ENCODE data around the gene ZSCAN23. TPM values are rescaled to one million over a fixed set of nuclear protein-coding genes. Genes with fewer than 3 reads are reported as not detected.

Gene ZSCAN23
- total and polyA plus RNA-seq, 9 of the 15 experiments (the other 6 are each of a cell fraction or from before 2014, with no cell fraction given) = 0.05 to 0.29 (median 0.21) TPM; not detected in 1

- peak in 1 of 3 experiments; percentile 56; a peak in 1 of 6 replicates for TF ChIP-seq ZBTB11 (CRISPR knock-in tag; IDR thresholded peaks at IDR 0.05)
- no peak for TF ChIP-seq SETDB1 (IDR thresholded peaks at IDR 0.05; ENCODE audit: low read length)
- TF ChIP-seq ZNF431 (CRISPR knock-in tag; IDR thresholded peaks at IDR 0.05) = peak; percentile 74; the same call in 1 of the 2 replicates
- peak; percentile 52; the same call in 1 of the 2 replicates for TF ChIP-seq ESRRA (IDR thresholded peaks at IDR 0.05; ENCODE audit: borderline replicate concordance, low read depth)
- no peak for TF ChIP-seq ZNF507 (tag; conservative IDR thresholded peaks at IDR 0.05)
- TF ChIP-seq OTX1 (CRISPR knock-in tag; IDR thresholded peaks at IDR 0.05) = no peak
- TF ChIP-seq JUN (IDR thresholded peaks at IDR 0.05; ENCODE audit: borderline replicate concordance, low read depth, low read length) = peak; percentile 13; the same call in 1 of the 2 replicates
- TF ChIP-seq JUN (CRISPR knock-in tag; IDR thresholded peaks at IDR 0.05; ENCODE audit: borderline replicate concordance) = no peak
- TF ChIP-seq HNRNPUL1 (IDR thresholded peaks at IDR 0.05; ENCODE audit: low read length) = no peak
- no peak for TF ChIP-seq STAT5B (CRISPR knock-in tag; IDR thresholded peaks at IDR 0.05)
- TF ChIP-seq, protein P1, sequence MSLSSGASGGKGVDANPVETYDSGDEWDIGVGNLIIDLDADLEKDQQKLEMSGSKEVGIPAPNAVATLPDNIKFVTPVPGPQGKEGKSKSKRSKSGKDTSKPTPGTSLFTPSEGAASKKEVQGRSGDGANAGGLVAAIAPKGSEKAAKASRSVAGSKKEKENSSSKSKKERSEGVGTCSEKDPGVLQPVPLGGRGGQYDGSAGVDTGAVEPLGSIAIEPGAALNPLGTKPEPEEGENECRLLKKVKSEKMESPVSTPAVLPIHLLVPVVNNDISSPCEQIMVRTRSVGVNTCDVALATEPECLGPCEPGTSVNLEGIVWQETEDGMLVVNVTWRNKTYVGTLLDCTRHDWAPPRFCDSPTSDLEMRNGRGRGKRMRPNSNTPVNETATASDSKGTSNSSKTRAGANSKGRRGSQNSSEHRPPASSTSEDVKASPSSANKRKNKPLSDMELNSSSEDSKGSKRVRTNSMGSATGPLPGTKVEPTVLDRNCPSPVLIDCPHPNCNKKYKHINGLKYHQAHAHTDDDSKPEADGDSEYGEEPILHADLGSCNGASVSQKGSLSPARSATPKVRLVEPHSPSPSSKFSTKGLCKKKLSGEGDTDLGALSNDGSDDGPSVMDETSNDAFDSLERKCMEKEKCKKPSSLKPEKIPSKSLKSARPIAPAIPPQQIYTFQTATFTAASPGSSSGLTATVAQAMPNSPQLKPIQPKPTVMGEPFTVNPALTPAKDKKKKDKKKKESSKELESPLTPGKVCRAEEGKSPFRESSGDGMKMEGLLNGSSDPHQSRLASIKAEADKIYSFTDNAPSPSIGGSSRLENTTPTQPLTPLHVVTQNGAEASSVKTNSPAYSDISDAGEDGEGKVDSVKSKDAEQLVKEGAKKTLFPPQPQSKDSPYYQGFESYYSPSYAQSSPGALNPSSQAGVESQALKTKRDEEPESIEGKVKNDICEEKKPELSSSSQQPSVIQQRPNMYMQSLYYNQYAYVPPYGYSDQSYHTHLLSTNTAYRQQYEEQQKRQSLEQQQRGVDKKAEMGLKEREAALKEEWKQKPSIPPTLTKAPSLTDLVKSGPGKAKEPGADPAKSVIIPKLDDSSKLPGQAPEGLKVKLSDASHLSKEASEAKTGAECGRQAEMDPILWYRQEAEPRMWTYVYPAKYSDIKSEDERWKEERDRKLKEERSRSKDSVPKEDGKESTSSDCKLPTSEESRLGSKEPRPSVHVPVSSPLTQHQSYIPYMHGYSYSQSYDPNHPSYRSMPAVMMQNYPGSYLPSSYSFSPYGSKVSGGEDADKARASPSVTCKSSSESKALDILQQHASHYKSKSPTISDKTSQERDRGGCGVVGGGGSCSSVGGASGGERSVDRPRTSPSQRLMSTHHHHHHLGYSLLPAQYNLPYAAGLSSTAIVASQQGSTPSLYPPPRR (CRISPR knock-in tag; IDR thresholded peaks at IDR 0.05; ENCODE audit: borderline replicate concordance) = no peak
- TF ChIP-seq ZNF584 (CRISPR knock-in tag; IDR thresholded peaks at IDR 0.05; ENCODE audit: low read depth) = no peak
- no peak; the same call in 1 of the 2 replicates for TF ChIP-seq PML (IDR thresholded peaks at IDR 0.05; ENCODE audit: low read length)
- TF ChIP-seq MYBL2 (IDR thresholded peaks at IDR 0.05; ENCODE audit: low read depth) = peak; percentile 88
- no peak for TF ChIP-seq MYBL2 (CRISPR knock-in tag; IDR thresholded peaks at IDR 0.05; ENCODE audit: borderline replicate concordance)
- no peak for TF ChIP-seq PHF20 (IDR thresholded peaks at IDR 0.05; ENCODE audit: partially characterized antibody)
- TF ChIP-seq, protein P2, sequence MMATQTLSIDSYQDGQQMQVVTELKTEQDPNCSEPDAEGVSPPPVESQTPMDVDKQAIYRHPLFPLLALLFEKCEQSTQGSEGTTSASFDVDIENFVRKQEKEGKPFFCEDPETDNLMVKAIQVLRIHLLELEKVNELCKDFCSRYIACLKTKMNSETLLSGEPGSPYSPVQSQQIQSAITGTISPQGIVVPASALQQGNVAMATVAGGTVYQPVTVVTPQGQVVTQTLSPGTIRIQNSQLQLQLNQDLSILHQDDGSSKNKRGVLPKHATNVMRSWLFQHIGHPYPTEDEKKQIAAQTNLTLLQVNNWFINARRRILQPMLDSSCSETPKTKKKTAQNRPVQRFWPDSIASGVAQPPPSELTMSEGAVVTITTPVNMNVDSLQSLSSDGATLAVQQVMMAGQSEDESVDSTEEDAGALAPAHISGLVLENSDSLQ (IDR thresholded peaks at IDR 0.05) = no peak
- TF ChIP-seq NUFIP1 (IDR thresholded peaks at IDR 0.05; ENCODE audit: partially characterized antibody) = no peak
These were observed 59.8 kb downstream of the ZSCAN23 start (continued) for GRCh38 chr6:28383235-28384142.
